ENCODE results near the gene RAB30.
A peak's percentile ranks its signal among the peaks of the same experiment; 100 is the strongest.
"Not testable (repeated sequence)": the region's sequence is repeated elsewhere in the genome, so short reads cannot be mapped to it uniquely, and the experiment has no call there.

Gene RAB30

GRCh38 chr11:82943430-82943829 lies 128.3 kb downstream of the RAB30 start:
- not testable (repeated sequence) for DNase-seq (ENCODE audit: low read depth in 2 of 2)

GRCh38 chr11:82942376-82942775 lies 129.3 kb downstream of the RAB30 start:
- no peak for DNase-seq (ENCODE audit: low read depth in 2 of 2)

- DNase-seq (ENCODE audit: low read depth in 2 of 2): no peak
These were observed 132.2 kb downstream of the RAB30 start for GRCh38 chr11:82939456-82939855.

GRCh38 chr11:82937554-82937953 lies 134.1 kb downstream of the RAB30 start:
- DNase-seq (ENCODE audit: low read depth in 2 of 2): no peak

- no peak for DNase-seq (ENCODE audit: low read depth in 2 of 2)
These were observed 135.4 kb downstream of the RAB30 start for GRCh38 chr11:82936261-82936660.

GRCh38 chr11:82932564-82932963 lies 139.1 kb downstream of the RAB30 start:
- no peak for DNase-seq (ENCODE audit: low read depth in 2 of 2)

- no peak for DNase-seq (ENCODE audit: low read depth in 2 of 2)
These were observed 141.0 kb downstream of the RAB30 start for GRCh38 chr11:82930734-82931133.

- no peak for DNase-seq (ENCODE audit: low read depth in 2 of 2)
These were observed 141.5 kb downstream of the RAB30 start for GRCh38 chr11:82930229-82930628.

- no peak for DNase-seq (ENCODE audit: low read depth in 2 of 2)
These were observed 142.6 kb downstream of the RAB30 start for GRCh38 chr11:82929121-82929520.

GRCh38 chr11:82927264-82927880 lies 144.3 kb downstream of the RAB30 start:
- DNase-seq (ENCODE audit: low read depth in 2 of 2): peak in 1 of 2 experiments; percentile 13

GRCh38 chr11:82924522-82925224 lies 147.0 kb downstream of the RAB30 start:
- no peak for DNase-seq (ENCODE audit: low read depth in 2 of 2)

Data from fibroblast of skin of left biceps (primary cell).